ENCODE results near the gene SUSD3. TPM values are rescaled to one million over a fixed set of nuclear protein-coding genes. Genes with fewer than 3 reads are reported as not detected.

Gene SUSD3
- total and polyA plus RNA-seq, 4 donors: 2.0 to 9.7 (median 5.1) TPM

DNA sequence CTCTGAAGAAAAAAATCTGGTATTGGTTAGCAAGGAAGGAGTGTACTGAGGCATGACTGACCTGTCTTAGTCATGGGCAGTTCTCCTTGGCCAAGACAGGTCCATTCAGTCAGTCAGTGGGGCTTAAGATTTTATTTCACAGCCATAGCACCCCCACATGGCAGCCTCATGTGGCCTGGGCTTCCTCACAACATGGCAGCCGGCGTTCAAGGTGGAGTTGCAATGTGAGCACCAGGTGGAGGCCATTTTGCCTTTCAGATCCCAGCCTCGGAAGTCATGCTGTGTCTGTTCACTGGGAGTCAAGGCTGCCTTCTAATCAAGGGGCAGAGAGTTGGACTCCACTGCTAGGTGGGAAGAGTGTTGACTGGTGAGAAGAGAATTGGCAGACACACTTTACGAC is 27.2 kb downstream of the SUSD3 start:
- Histone ChIP-seq H3K27me3 (ENCODE audit: control insufficient read depth in 3 of 3, insufficient read depth in 3 of 3, low read length in 2 of 3) (no peaks in the 10 kb centered on the region), H3K4me1 (ENCODE audit: control insufficient read depth in 5 of 5, insufficient read depth in 5 of 5, low read length in 5 of 5) (peaks cover 0 to 14% (median 9%) of the 10 kb centered on the region in 5 donors), H3K36me3 (ENCODE audit: control insufficient read depth in 4 of 4, insufficient read depth in 4 of 4, low read length in 4 of 4) (no peaks in the 10 kb centered on the region), H3K4me3 (no peak overlapping the region), H3K27ac (ENCODE audit: low read depth in 1 of 2, low read length in 1 of 2) (no peak overlapping the region), H3K9me3 (ENCODE audit: control insufficient read depth in 4 of 4, insufficient read depth in 3 of 4, low read length in 3 of 4) (peaks cover 0 to 3% (median 0%) of the 10 kb centered on the region in 4 donors), H3K9ac (ENCODE audit: insufficient read depth in 1 of 2, low read length in 2 of 2) (no peak overlapping the region)
- DNase-seq (no peak), ATAC-seq (ENCODE audit: insufficient read depth, low FRiP score) (no peak)
- no peak for TF ChIP-seq CTCF (IDR thresholded peaks at IDR 0.05; ENCODE audit: control extremely low read depth, extremely low read depth)
- WGBS, 2 donors: 99% methylated on average over 4 of the region's 4 CpGs

DNA sequence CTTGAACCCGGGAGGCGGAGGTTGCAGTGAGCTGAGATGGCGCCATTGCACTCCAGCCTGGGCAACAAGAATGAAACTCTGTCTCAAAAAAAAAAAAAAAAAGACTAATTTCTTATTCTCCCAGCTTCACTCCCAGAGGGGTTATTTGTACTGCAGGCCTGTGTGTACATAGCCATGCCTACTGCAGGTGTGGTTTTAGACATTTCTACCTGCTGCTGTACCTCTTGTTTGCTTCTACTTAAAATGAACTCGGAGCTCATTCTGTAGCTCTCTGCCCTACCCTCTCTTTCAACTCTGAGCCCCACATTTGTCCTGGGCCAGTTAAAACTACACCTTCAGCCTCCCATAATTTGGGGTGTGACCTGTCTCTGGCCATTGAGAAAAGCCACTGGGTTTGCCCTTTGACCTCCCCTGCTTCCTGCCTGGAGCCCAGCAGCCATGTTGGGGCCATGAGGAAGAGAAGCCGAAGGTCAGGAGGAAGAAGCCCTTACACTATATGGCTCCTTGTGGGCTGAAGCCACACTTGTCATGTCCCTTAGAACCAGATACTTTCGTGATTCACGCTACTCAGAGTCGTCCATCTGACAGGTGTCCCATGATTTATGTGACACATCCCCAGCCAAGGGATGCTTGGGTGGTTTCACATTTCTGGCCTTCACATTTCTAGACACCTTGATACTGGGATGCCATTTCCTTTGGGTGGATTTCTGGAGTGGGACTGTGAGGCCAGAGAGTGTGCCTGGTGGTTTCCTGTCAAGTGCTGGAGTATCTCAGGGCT is 28.1 kb downstream of the SUSD3 start:
- no peaks in the 10 kb centered on the region for H3K36me3 ChIP-seq (ENCODE audit: control insufficient read depth in 4 of 4, insufficient read depth in 4 of 4, low read length in 4 of 4)
- DNase-seq (no peak), ATAC-seq (ENCODE audit: insufficient read depth, low FRiP score) (no peak)
- WGBS, 2 donors: 83 to 89% methylated on average over 8 of the region's 8 CpGs
- no peak for TF ChIP-seq CTCF (IDR thresholded peaks at IDR 0.05; ENCODE audit: control extremely low read depth, extremely low read depth)
- no peaks in the 10 kb centered on the region for H3K27me3 ChIP-seq (ENCODE audit: control insufficient read depth in 3 of 3, insufficient read depth in 3 of 3, low read length in 2 of 3)
- peaks cover 0 to 3% (median 0%) of the 10 kb centered on the region in 4 donors for H3K9me3 ChIP-seq (ENCODE audit: control insufficient read depth in 4 of 4, insufficient read depth in 3 of 4, low read length in 3 of 4)
- H3K27ac ChIP-seq (ENCODE audit: low read depth in 1 of 2, low read length in 1 of 2): peak overlapping the region in 1 of 2 donors; percentile 41
- no peak overlapping the region for H3K4me3 ChIP-seq
- no peak overlapping the region for H3K9ac ChIP-seq (ENCODE audit: insufficient read depth in 1 of 2, low read length in 2 of 2)
- peaks cover 0 to 14% (median 9%) of the 10 kb centered on the region in 5 donors for H3K4me1 ChIP-seq (ENCODE audit: control insufficient read depth in 5 of 5, insufficient read depth in 5 of 5, low read length in 5 of 5)

GRCh38 chr9:93087971-93088655 is 29.6 kb downstream of the SUSD3 start:
- no peak for DNase-seq
- 97 to 98% methylated on average over 12 of the region's 12 CpGs for WGBS, 2 donors
- H3K27ac ChIP-seq (ENCODE audit: low read depth in 1 of 2, low read length in 1 of 2): no peak overlapping the region

More at GRCh38 chr9:93087971-93088655, 29.6 kb downstream of the SUSD3 start:
- H3K4me3 ChIP-seq: no peak overlapping the region
- no peak for TF ChIP-seq CTCF (IDR thresholded peaks at IDR 0.05; ENCODE audit: control extremely low read depth, extremely low read depth)
- no peak for ATAC-seq (ENCODE audit: insufficient read depth, low FRiP score)
- H3K9ac ChIP-seq (ENCODE audit: insufficient read depth in 1 of 2, low read length in 2 of 2): no peak overlapping the region
- peaks cover 0 to 13% (median 4%) of the 10 kb centered on the region in 5 donors for H3K4me1 ChIP-seq (ENCODE audit: control insufficient read depth in 5 of 5, insufficient read depth in 5 of 5, low read length in 5 of 5)
- H3K27me3 ChIP-seq (ENCODE audit: control insufficient read depth in 3 of 3, insufficient read depth in 3 of 3, low read length in 2 of 3): no peaks in the 10 kb centered on the region
- H3K36me3 ChIP-seq (ENCODE audit: control insufficient read depth in 4 of 4, insufficient read depth in 4 of 4, low read length in 4 of 4): no peaks in the 10 kb centered on the region
- H3K9me3 ChIP-seq (ENCODE audit: control insufficient read depth in 4 of 4, insufficient read depth in 3 of 4, low read length in 3 of 4): peaks cover 0 to 3% (median 0%) of the 10 kb centered on the region in 4 donors

All from lung (tissue), 12 donors.